Fibroblast of upper back skin (primary cell): ENCODE results near the gene FBXW5.

Experiments used
- DNase-seq: peaks from one replicate; pipeline ENCODE4 v3.0.0-alpha.2; 2013

The FBXW5 gene

GRCh38 chr9:136906266-136906665, 38.3 kb downstream of the FBXW5 start:
- DNase-seq: no peak

- no peak for DNase-seq
Observed at GRCh38 chr9:136903041-136903554, 41.4 kb downstream of the FBXW5 start.

GRCh38 chr9:136902259-136902821, 42.2 kb downstream of the FBXW5 start:
- DNase-seq: no peak

GRCh38 chr9:136901516-136902258, 42.9 kb downstream of the FBXW5 start:
- DNase-seq: no peak

- no peak for DNase-seq
Observed at GRCh38 chr9:136900988-136901515, 43.5 kb downstream of the FBXW5 start.

GRCh38 chr9:136900556-136900955, 44.0 kb downstream of the FBXW5 start:
- DNase-seq: no peak

- no peak for DNase-seq
Observed at GRCh38 chr9:136899196-136899595, 45.3 kb downstream of the FBXW5 start.

GRCh38 chr9:136898483-136899100, 45.9 kb downstream of the FBXW5 start:
- no peak for DNase-seq

- no peak for DNase-seq
Observed at GRCh38 chr9:136896027-136896426, 48.5 kb downstream of the FBXW5 start.

- DNase-seq: no peak
Observed at GRCh38 chr9:136890661-136891060, 53.9 kb downstream of the FBXW5 start.
